Body of pancreas (tissue), 4 donors: ENCODE results near the gene SNTG2. TPM values are rescaled to one million over a fixed set of nuclear protein-coding genes. Genes with fewer than 3 reads are reported as not detected.
A peak's percentile ranks its signal among the peaks of the same experiment; 100 is the strongest.

Experiments
- ATAC-seq: fragments of 150-250 bp; one replicate; pipeline ENCODE4 v1.9.1; 2016
- DNase-seq, 4 donors: peaks; one replicate each; pipeline ENCODE4 v3.0.0-alpha.2; 2019
- H3K27ac ChIP-seq, 4 donors: fragments of 200-600 bp; sonication (generic); 1 replicate in 3 of 4; 2 replicates in 1 of 4; pipeline versions ENCODE4 v1.5.1 to v1.6.1; 2016 to 2019; ENCODE audit warnings: mild to moderate bottlenecking in 1 of 4, mixed read lengths in 1 of 4, moderate library complexity in 1 of 4
- H3K27me3 ChIP-seq, 2 donors: fragments of 200-600 bp; sonication (generic); one replicate each; pipeline ENCODE4 v1.6.0; 2016; ENCODE audit warnings: mild to moderate bottlenecking in 1 of 2
- H3K36me3 ChIP-seq, 2 donors: fragments of 200-600 bp; sonication (generic); replicated peaks in 1 of 2; 2 replicates each; pipeline ENCODE4 v1.5.1; 2016; ENCODE audit warnings: low read depth in 2 of 2; ENCODE audit not compliant: insufficient read depth in 1 of 2
- H3K4me1 ChIP-seq: fragments of 200-600 bp; sonication (generic); one replicate; pipeline ENCODE4 v1.6.0; 2016
- H3K4me3 ChIP-seq, 2 donors: fragments of 200-600 bp; sonication (generic); 1 replicate in 1 of 2; 2 replicates in 1 of 2; pipeline ENCODE4 v1.5.1; 2016 to 2019
- H3K9me3 ChIP-seq, 3 donors: fragments of 200-600 bp; sonication (generic); 1 replicate in 2 of 3; 2 replicates in 1 of 3; pipeline ENCODE4 v1.5.1; 2016
- POLR2A ChIP-seq, 3 donors: fragments of 450-650 bp; IDR thresholded peaks; one replicate each; pipeline ENCODE4 v1.6.1; 2016; ENCODE audit warnings: antibody characterized with exemption in 3 of 3, mild to moderate bottlenecking in 2 of 3
- WGBS, 2 donors: methylation state at CpG; one replicate each; pipeline ENCODE4 v1.1.5; 2017; 5-methylcytosine and 5-hydroxymethylcytosine counted together
- intact Hi-C: fragments of 100-400 bp; cut with DNase I; formaldehyde crosslinking; loops from one replicate; pipeline ENCODE4 v1.15.1; 2023
- total RNA-seq, 2 donors: library from RNA; depleted of rRNA; stranded (reverse); fragments of >200 nt; gene quantifications; one replicate each; pipeline ENCODE4 v1.1.0, GENCODE V29; 2016
- TF ChIP-seq, protein P1 (sequence below), 7 experiments: fragments of 450-650 bp in 4 of 7; fragments of 200-600 bp in 3 of 7; sonication (generic) in 3 of 7; IDR thresholded peaks; one replicate each; pipeline ENCODE4 v1.5.1; 2016 to 2019; ENCODE audit warnings: antibody characterized with exemption in 7 of 7

The SNTG2 gene
- total RNA-seq, 2 donors from 2014 or later, result 11.9 to 18.7 TPM

DNA sequence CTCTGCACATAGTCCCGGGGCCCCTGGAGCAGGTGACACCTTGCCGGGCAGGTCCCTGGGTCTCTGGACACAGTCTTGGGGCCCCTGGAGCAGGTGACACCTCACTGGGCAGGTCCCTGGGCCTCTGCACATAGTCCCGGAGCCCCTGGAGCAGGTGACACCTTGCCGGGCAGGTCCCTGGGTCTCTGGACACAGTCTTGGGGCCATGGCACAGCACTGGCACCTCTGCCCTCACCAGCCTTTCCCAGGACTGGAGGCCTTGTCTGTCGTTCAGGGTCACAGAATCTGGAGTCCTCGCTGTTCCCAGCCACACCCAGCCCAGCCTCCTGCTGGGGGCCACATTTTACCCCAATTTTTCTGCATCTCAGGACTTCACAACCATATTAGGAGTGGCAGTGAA lies 464.9 kb downstream of the SNTG2 start:
- Histone ChIP-seq H3K27me3 (no peaks in the 10 kb centered on the region), H3K27ac (peak overlapping the region in 1 of 4 donors; percentile 63), H3K4me3 (no peak overlapping the region), H3K36me3 (no peaks in the 10 kb centered on the region), H3K9me3 (no peaks in the 10 kb centered on the region), H3K4me1 (peaks cover 9% of the 10 kb centered on the region)
- 60 to 76% methylated on average over 1 to 6 of the region's 6 CpGs for WGBS, 2 donors
- ATAC-seq, result no peak
- intact Hi-C loops, result no loop called here
- TF ChIP-seq, protein P1, sequence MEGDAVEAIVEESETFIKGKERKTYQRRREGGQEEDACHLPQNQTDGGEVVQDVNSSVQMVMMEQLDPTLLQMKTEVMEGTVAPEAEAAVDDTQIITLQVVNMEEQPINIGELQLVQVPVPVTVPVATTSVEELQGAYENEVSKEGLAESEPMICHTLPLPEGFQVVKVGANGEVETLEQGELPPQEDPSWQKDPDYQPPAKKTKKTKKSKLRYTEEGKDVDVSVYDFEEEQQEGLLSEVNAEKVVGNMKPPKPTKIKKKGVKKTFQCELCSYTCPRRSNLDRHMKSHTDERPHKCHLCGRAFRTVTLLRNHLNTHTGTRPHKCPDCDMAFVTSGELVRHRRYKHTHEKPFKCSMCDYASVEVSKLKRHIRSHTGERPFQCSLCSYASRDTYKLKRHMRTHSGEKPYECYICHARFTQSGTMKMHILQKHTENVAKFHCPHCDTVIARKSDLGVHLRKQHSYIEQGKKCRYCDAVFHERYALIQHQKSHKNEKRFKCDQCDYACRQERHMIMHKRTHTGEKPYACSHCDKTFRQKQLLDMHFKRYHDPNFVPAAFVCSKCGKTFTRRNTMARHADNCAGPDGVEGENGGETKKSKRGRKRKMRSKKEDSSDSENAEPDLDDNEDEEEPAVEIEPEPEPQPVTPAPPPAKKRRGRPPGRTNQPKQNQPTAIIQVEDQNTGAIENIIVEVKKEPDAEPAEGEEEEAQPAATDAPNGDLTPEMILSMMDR (IDR thresholded peaks at IDR 0.05), result no peak
- no peak for TF ChIP-seq POLR2A (IDR thresholded peaks at IDR 0.05)
- DNase-seq, result no peak
